T-helper 1 cell treated with Interleukin-12 subunit alpha and Interleukin-12 subunit beta and Interleukin-4 antibody, amounts not matched to agents 30 ng/mL and 1 ng/mL, for 36 hours (primary cell): ENCODE results near the gene FKBP10. TPM values are rescaled to one million over a fixed set of nuclear protein-coding genes. Genes with fewer than 3 reads are reported as not detected.
"Not testable (repeated sequence)": the region's sequence is repeated elsewhere in the genome, so short reads cannot be mapped to it uniquely, and the experiment has no call there.

ENCODE experiments used
- intact Hi-C: fragments of 100-400 bp; cut with micrococcal nuclease; formaldehyde crosslinking; loops from one replicate; pipeline ENCODE4 v1.15.1; 2024
- total RNA-seq: library from RNA; stranded (reverse); gene quantifications from 2 replicates; pipeline ENCODE4 v1.2.3, GENCODE V29; 2022

The FKBP10 gene
- total RNA-seq, result 0.51 TPM in 1 of 2 replicates, not detected in the other

GRCh38 chr17:41812381-41813151, at the start of gene FKBP10:
TSS of gene FKBP10 (plus strand) at chr17:41813004. CDS start at chr17:41813035, 31 bp downstream.
- intact Hi-C loops, result no loop called here

GRCh38 chr17:41763327-41763726, 49.5 kb upstream of the FKBP10 start:
- intact Hi-C loops, result no loop called here

- intact Hi-C loops, result no loop called here
Measured at GRCh38 chr17:41766135-41766534, 46.7 kb upstream of the FKBP10 start.

GRCh38 chr17:41767324-41768042, 45.3 kb upstream of the FKBP10 start:
- intact Hi-C loops, result no loop called here

GRCh38 chr17:41768682-41769288, 44.0 kb upstream of the FKBP10 start:
- intact Hi-C loops, result no loop called here

GRCh38 chr17:41769346-41769862, 43.4 kb upstream of the FKBP10 start:
- intact Hi-C loops, result no loop called here

- intact Hi-C loops, result no loop called here
Measured at GRCh38 chr17:41769985-41770384, 42.8 kb upstream of the FKBP10 start.

- intact Hi-C loops, result no loop called here
Measured at GRCh38 chr17:41771389-41772206, 41.2 kb upstream of the FKBP10 start.

- intact Hi-C loops, result no loop called here
Measured at GRCh38 chr17:41772218-41772585, 40.6 kb upstream of the FKBP10 start.

GRCh38 chr17:41772586-41773189, 40.1 kb upstream of the FKBP10 start:
- intact Hi-C loops, result no loop called here

- intact Hi-C loops, result no loop called here
Measured at GRCh38 chr17:41773190-41773588, 39.6 kb upstream of the FKBP10 start.

- intact Hi-C loops, result no loop called here
Measured at GRCh38 chr17:41773731-41774193, 39.0 kb upstream of the FKBP10 start.

GRCh38 chr17:41775394-41776226, 37.2 kb upstream of the FKBP10 start:
- intact Hi-C loops, result no loop called here

- intact Hi-C loops, result not testable (repeated sequence)
Measured at GRCh38 chr17:41776262-41776900, 36.4 kb upstream of the FKBP10 start.

- intact Hi-C loops, result no loop called here
Measured at GRCh38 chr17:41777157-41777573, 35.6 kb upstream of the FKBP10 start.

GRCh38 chr17:41777574-41778188, 35.1 kb upstream of the FKBP10 start:
- intact Hi-C loops, result no loop called here

- intact Hi-C loops, result no loop called here
Measured at GRCh38 chr17:41779954-41780353, 32.9 kb upstream of the FKBP10 start.

GRCh38 chr17:41781404-41782110, 31.2 kb upstream of the FKBP10 start:
- intact Hi-C loops, result no loop called here
